KMS-11 (cell line): ENCODE results near the gene ENKD1.

ENCODE experiments used
- H2AFZ ChIP-seq: fragments of 200-600 bp; sonication (generic); 2 replicates; pipeline ENCODE4 v1.6.1; 2016; ENCODE audit warnings: antibody characterized with exemption, mixed run types, low read depth
- H3K27ac ChIP-seq: fragments of 200-600 bp; sonication (generic); 2 replicates; pipeline ENCODE4 v1.6.1; 2016; ENCODE audit warnings: mild to moderate bottlenecking, mixed run types
- H3K27me3 ChIP-seq: fragments of 200-600 bp; sonication (generic); 2 replicates; pipeline ENCODE4 v1.6.1; 2017; ENCODE audit warnings: mild to moderate bottlenecking, low read depth, mixed run types, moderate library complexity; ENCODE audit not compliant: insufficient read depth
- H3K36me3 ChIP-seq: fragments of 200-600 bp; sonication (generic); 2 replicates; pipeline ENCODE4 v1.6.1; 2017; ENCODE audit warnings: mild to moderate bottlenecking, mixed run types; ENCODE audit not compliant: insufficient read depth
- H3K4me1 ChIP-seq: fragments of 200-600 bp; sonication (generic); 2 replicates; pipeline ENCODE4 v1.6.1; 2016; ENCODE audit warnings: mild to moderate bottlenecking, low read depth, mixed run types; ENCODE audit not compliant: poor library complexity, severe bottlenecking
- H3K4me2 ChIP-seq: fragments of 200-600 bp; sonication (generic); 2 replicates; pipeline ENCODE4 v1.7.0; 2016; ENCODE audit warnings: mild to moderate bottlenecking, mixed run types
- H3K4me3 ChIP-seq: fragments of 200-600 bp; sonication (generic); IDR thresholded peaks from 2 replicates; pipeline ENCODE4 v1.6.1; 2017; ENCODE audit warnings: low read depth, low read length, mixed read lengths; ENCODE audit not compliant: insufficient read depth
- H3K79me2 ChIP-seq: fragments of 200-600 bp; sonication (generic); 2 replicates; pipeline ENCODE4 v1.6.1; 2016; ENCODE audit warnings: low read depth, mixed run types; ENCODE audit not compliant: insufficient read depth
- H3K9ac ChIP-seq: fragments of 200-600 bp; sonication (generic); 2 replicates; pipeline ENCODE4 v1.6.1; 2016; ENCODE audit warnings: mild to moderate bottlenecking, mixed run types
- H4K20me1 ChIP-seq: fragments of 200-600 bp; sonication (generic); 2 replicates; pipeline ENCODE4 v1.6.1; 2016; ENCODE audit warnings: mild to moderate bottlenecking, mixed run types; ENCODE audit not compliant: insufficient read depth
- CTCF ChIP-seq: fragments of 200-600 bp; sonication (generic); conservative IDR thresholded peaks from 2 replicates; pipeline ENCODE4 v1.6.1; 2017; ENCODE audit warnings: low read depth, mild to moderate bottlenecking, antibody characterized with exemption, low read length, moderate library complexity, mixed read lengths

Gene ENKD1

GRCh38 chr16:67661101-67661761 lies 5.3 kb downstream of the ENKD1 start:
- Histone ChIP-seq H3K36me3 (no peaks in the 10 kb centered on the region), H4K20me1 (no peaks in the 10 kb centered on the region), H3K4me2 (peak overlapping the region; percentile 92), H3K4me1 (peaks cover 16% of the 10 kb centered on the region), H3K79me2 (no peaks in the 10 kb centered on the region; the same call in 1 of the 2 replicates), H3K27ac (peak overlapping the region; percentile 45), H3K9ac (peak overlapping the region; percentile 18; the same call in 1 of the 2 replicates), H3K4me3 (no peak overlapping the region), H2AFZ (peak overlapping the region; percentile 86), H3K27me3 (no peaks in the 10 kb centered on the region)
- no peak for TF ChIP-seq CTCF

GRCh38 chr16:67660564-67661028 lies 6.0 kb downstream of the ENKD1 start, which contains the start of gene PARD6A:
Gene PARD6A (plus strand): TSS chr16:67660960. CDS start chr16:67661039, 79 bp downstream.
- Histone ChIP-seq H3K9ac (peak within 1 kb of the TSS; percentile 39; the same call in 1 of the 2 replicates), H2AFZ (peak within 1 kb of the TSS; percentile 86), H3K36me3 (no peaks in the 10 kb centered on the region), H3K4me1 (peaks cover 14% of the 10 kb centered on the region), H3K27ac (peak within 1 kb of the TSS; percentile 72), H3K4me3 (no peak within 1 kb of the TSS), H3K79me2 (no peaks in the 10 kb centered on the region; the same call in 1 of the 2 replicates), H4K20me1 (no peaks in the 10 kb centered on the region), H3K27me3 (no peaks in the 10 kb centered on the region), H3K4me2 (peak within 1 kb of the TSS; percentile 93)
- no peak for TF ChIP-seq CTCF

DNA sequence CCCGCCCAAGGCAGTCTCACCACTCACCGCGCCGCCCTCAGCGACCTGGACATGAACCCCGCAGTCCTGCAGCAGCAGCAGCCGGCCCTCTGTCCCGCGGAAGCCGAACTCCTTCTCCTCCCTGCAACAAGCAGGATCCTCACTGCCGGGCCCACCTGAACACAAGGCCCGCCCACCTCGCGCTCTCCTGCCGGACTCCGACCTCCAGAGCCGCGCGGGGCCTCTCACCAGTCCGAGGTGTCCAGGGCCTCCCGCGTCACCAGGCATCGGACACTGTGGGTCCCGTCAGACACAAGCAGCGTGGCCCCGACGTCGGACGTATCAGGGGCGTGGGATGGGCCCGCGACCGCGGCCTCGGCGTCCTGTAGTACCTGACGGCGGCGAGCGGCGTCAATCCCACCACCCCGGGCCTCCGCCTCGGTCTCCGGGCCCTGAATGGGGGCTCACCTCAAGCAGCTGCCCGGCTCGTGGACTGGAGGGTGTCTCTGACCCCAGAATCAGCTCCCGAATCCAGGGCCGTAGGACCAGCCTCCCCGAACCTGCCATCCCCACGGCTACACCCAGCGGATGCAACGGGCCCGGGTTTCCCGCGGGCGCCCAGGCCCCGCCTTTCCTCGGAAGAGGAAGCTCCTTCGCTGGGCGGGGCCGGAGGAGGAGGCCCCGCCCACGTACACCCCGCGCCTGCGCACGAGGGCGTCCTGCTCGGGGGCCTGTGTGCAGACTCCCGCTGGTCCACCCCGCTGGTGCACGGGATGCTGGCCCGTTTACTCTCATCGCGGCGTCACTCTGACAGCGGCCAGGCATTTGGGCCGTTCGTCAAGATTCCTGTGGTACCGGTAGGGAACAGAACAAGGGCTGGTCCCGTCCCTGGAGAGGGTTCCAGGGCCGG lies 6.6 kb downstream of the ENKD1 start, which contains the start of gene ACD:
TSS of gene ACD (minus strand) at position 586 of the 889 bp plus-strand sequence. CDS start at position 546, 40 bp downstream.
- H3K27me3 ChIP-seq = no peaks in the 10 kb centered on the region
- no peaks in the 10 kb centered on the region for H3K36me3 ChIP-seq
- peak within 1 kb of the TSS; percentile 39; the same call in 1 of the 2 replicates for H3K9ac ChIP-seq
- no peak within 1 kb of the TSS for H3K4me3 ChIP-seq
- peaks cover 7% of the 10 kb centered on the region for H3K4me1 ChIP-seq
- H4K20me1 ChIP-seq = no peaks in the 10 kb centered on the region
- peak within 1 kb of the TSS; percentile 93 for H3K4me2 ChIP-seq
- H2AFZ ChIP-seq = peak within 1 kb of the TSS; percentile 86
- peak within 1 kb of the TSS; percentile 72 for H3K27ac ChIP-seq
- H3K79me2 ChIP-seq = no peaks in the 10 kb centered on the region
- TF ChIP-seq CTCF = no peak

GRCh38 chr16:67658849-67659674 lies 7.5 kb downstream of the ENKD1 start:
- 0 out of 2 replicates have a peak overlapping the region, but pooled peaks have one; percentile 85 for H2AFZ ChIP-seq
- no peak overlapping the region for H3K27ac ChIP-seq
- H3K4me3 ChIP-seq = no peak overlapping the region
- peak overlapping the region; percentile 93 for H3K4me2 ChIP-seq
- TF ChIP-seq CTCF = no peak
- H4K20me1 ChIP-seq = no peaks in the 10 kb centered on the region
- H3K27me3 ChIP-seq = no peaks in the 10 kb centered on the region
- peaks cover 7% of the 10 kb centered on the region for H3K4me1 ChIP-seq
- H3K36me3 ChIP-seq = no peaks in the 10 kb centered on the region
- H3K9ac ChIP-seq = peak overlapping the region; percentile 39; the same call in 1 of the 2 replicates
- no peaks in the 10 kb centered on the region for H3K79me2 ChIP-seq
